GM12875 (cell line): Measurements from ENCODE around the gene WNK2.
"Not testable (repeated sequence)": the region's sequence is repeated elsewhere in the genome, so short reads cannot be mapped to it uniquely, and the experiment has no call there.

Source experiments
- H3K4me3 ChIP-seq: one replicate; pipeline ENCODE4 v1.5.1; 2011; ENCODE audit warnings: low read depth, low read length, control low read depth
- TF ChIP-seq, protein P1 (sequence below): IDR thresholded peaks from 2 replicates; pipeline ENCODE4 v1.5.1; 2011; ENCODE audit warnings: low read depth, mild to moderate bottlenecking, control low read depth, inconsistent platforms, low read length, moderate library complexity, borderline replicate concordance; ENCODE audit not compliant: insufficient read depth

Gene WNK2

DNA sequence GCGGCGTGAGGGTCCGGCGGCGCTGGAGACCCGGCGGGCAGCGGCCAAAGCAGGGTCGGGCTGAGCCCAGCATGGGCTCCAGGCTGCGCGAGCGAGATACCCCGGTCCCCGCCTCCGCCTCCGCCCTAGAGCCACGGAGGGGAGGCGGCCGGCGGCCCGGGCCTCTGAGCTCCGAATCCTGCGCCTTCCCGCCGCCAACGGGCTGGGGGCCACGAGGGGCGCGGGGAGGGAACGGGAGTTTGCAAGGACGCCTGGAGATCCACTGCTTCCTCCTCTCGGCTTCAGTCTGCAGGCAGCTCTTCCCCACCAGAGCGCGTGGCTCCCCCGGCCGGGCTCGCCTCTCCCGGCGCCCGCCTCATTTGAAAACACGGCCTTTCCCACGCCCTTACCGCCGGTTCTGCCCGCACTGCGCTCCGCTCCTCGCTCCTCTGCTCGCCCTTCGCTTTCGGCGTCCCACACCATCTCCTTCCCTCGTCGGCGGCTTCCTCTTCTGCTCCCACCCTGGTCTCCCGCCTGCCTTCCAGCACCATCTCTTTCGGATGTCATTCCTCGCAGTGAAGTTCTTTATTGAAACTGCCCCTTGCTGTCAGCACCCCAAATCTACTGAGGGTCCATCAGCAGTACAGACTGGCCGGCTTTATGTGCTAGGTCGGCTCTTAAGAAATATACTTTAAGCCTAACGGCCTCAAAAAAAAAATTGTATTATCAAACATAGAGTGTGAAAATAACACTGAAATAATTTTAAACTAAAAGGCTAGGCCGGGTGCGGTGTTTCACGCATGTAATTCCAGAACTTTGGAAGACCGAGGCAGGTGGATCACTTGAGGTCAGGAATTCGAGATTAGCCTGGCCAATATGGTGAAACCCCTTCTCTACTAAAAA, 162.5 kb downstream of the WNK2 start:
- TF ChIP-seq, protein P1, sequence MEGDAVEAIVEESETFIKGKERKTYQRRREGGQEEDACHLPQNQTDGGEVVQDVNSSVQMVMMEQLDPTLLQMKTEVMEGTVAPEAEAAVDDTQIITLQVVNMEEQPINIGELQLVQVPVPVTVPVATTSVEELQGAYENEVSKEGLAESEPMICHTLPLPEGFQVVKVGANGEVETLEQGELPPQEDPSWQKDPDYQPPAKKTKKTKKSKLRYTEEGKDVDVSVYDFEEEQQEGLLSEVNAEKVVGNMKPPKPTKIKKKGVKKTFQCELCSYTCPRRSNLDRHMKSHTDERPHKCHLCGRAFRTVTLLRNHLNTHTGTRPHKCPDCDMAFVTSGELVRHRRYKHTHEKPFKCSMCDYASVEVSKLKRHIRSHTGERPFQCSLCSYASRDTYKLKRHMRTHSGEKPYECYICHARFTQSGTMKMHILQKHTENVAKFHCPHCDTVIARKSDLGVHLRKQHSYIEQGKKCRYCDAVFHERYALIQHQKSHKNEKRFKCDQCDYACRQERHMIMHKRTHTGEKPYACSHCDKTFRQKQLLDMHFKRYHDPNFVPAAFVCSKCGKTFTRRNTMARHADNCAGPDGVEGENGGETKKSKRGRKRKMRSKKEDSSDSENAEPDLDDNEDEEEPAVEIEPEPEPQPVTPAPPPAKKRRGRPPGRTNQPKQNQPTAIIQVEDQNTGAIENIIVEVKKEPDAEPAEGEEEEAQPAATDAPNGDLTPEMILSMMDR: no peak
- no peak overlapping the region for H3K4me3 ChIP-seq

DNA sequence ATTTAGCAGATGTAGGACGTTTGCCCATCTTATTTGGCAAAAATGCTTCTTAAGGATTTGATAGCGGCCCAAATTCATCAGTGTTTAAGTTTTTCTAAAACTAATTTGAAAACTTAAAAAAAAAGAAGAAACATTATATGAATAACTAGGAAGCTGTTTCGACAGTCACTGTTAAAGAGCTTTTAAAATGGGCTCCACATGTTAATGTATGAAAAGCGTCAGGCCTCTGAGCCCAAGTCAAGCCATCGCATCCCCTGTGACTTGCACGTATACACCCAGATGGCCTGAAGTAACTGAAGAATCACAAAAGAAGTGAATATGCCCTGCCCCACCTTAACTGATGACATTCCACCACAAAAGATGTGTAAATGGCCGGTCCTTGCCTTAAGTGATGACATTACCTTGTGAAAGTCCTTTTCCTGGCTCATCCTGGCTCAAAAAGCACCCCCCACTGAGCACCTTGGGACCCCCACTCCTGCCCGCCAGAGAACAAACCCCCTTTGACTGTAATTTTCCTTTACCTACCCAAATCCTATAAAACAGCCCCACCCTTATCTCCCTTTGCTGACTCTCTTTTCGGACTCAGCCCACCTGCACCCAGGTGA, 163.5 kb downstream of the WNK2 start:
- not testable (repeated sequence) for H3K4me3 ChIP-seq

DNA sequence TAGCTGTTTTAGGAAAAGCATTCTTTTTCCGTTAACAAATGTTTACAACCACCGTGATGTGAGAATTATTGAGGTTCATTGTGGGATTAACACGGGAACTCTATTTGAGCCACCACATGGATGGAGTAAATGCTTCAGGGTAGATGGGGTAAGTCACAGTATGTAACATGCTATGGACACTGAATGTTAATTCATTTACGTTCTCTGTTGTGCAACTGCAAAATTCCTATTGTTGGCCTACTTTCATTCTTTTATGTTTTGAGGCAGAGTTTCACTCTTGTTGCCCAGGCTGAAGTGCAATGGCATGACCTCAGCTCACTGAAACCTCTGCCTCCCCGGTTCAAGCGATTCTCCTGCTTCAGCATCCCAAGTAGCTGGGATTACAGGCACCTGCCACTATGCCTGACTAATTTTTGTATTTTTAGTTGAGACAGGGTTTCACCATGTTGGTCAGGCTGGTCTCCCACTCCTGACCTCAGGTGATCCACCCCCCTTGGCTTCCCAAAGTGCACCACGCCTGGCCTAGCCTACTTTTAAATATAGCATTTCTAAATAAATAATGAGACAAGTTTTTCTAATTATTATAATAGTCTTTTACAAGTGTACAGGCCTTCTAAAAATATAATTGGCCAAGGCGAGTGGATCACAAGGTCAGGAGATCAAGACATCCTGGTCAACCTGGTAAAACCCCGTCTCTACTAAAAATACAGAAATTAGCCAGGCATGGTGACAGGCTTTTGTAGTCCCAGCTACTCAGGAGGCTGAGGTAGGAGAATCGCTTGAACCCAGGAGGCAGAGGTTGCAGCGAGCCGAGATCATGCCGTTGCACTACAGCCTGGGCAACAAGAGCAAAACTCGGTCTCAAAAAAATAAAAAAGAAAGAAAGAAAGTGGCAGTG, 169.7 kb downstream of the WNK2 start:
- not testable (repeated sequence) for H3K4me3 ChIP-seq

DNA sequence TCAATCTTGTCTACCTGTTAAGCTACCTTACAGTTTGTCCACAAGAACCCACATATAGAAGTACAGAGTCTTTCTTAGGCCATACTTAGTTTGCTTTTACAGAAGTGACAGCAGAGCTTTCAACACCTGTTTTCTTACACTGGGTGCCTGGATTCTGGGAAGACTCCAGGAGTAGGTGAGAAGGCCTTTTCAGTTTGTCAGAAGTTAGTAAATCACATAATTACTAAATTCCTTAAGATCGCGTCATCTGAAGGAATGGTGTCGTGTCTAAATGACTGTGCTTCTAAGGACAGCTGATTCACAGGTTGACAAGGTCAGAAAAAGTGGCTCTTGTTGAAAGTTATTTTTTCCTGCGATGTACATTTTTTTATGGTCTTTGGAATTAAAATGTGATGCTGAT, 170.5 kb downstream of the WNK2 start:
- TF ChIP-seq, protein P1: no peak
- no peak overlapping the region for H3K4me3 ChIP-seq

DNA sequence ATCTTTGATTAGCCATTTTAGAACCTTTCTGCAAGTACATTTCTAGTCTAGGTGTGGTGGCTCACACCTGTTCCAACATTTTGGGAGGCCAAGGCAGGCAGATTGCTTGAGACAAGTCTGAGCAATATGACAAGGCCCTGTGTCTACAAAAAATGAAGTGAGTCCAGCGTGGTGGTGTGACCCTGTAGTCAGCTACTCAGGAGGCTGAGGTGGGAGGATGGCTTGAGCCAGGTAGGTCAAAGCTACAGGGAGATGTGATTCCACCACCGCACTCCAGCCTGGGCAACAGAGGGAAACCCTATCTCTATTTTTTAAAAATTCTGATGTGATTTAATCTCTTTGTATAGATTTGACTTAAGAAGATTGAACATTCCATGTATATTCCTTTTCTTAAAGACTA, 171.9 kb downstream of the WNK2 start:
- TF ChIP-seq, protein P1: no peak
- no peak overlapping the region for H3K4me3 ChIP-seq

DNA sequence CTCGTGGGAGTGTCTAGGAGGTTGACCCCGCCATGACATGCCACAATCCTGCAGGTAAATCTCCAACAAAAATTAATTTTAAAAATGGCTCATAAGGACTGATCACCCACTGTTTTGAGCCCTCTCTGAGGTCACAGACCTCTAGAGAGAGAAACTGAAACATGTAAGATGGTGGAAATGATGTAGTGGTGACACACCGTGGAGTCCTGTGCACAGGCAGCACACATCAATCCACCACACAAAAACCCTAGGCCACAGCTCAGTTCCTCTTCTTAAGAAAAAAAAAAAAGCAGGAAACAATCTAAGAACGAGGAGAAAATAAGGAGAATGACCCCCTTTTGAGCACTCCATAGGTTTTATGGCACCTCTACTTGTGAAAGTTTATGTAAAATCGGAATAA, 173.7 kb downstream of the WNK2 start:
- TF ChIP-seq, protein P1: no peak
- no peak overlapping the region for H3K4me3 ChIP-seq

DNA sequence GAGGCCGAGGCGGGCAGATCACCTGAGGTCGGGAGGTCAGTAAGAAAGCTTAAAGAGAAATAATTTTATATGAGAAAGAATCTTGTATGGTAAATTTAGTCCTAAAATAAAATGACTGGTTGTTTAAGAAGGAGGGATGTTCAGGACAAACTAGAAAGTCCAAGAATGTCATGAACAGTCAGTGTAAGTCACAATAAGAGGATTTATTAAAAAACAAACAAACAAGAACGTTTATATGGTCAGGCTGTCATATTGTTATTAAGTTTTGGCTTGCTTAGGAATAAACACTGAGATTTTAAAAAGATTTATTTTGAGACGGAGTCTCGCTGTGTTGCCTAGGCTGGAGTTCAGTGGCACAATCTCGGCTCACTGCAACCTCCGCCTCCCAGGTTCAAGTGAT, 176.0 kb downstream of the WNK2 start:
- not testable (repeated sequence) for H3K4me3 ChIP-seq

DNA sequence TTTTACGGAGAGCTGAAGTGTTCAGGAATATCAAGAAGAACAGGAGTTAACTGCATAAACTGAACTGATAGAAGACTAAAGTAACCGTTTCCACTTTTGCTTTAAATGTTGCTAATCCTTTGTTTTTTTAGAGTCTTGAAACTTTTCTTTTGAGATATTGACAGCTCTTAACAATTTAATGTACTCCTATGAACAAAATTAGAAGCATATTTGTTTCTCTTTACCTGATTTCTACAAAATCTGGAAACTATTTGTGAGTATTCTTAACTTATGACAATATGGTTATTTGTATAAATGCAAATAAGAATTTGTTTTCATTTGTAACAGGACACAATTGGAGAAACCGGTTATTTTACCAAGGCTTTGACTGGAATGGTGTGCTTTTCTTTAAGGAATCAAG, 178.1 kb downstream of the WNK2 start:
- TF ChIP-seq, protein P1: no peak
- H3K4me3 ChIP-seq: no peak overlapping the region
